Glutamatergic neuron (in vitro differentiated cells): ENCODE data around the gene HOXD8. TPM values are rescaled to one million over a fixed set of nuclear protein-coding genes. Genes with fewer than 3 reads are reported as not detected.

ENCODE experiments used
- DNase-seq: peaks from one replicate; pipeline ENCODE4 v3.0.0; 2022
- H3K27ac Mint-ChIP-seq: one replicate; pipeline ENCODE4 v1.8.0; 2020; ENCODE audit warnings: mild to moderate bottlenecking, mixed read lengths, inconsistent platforms; ENCODE audit not compliant: unreplicated experiment
- H3K27me3 Mint-ChIP-seq: one replicate; pipeline ENCODE4 v1.8.0; 2020; ENCODE audit warnings: mild to moderate bottlenecking, moderate library complexity, mixed read lengths, inconsistent platforms; ENCODE audit not compliant: unreplicated experiment
- H3K36me3 Mint-ChIP-seq: one replicate; pipeline ENCODE4 v1.8.0; 2020; ENCODE audit warnings: mild to moderate bottlenecking, mixed read lengths, inconsistent platforms; ENCODE audit not compliant: unreplicated experiment
- H3K4me1 Mint-ChIP-seq: one replicate; pipeline ENCODE4 v1.8.0; 2020; ENCODE audit warnings: mild to moderate bottlenecking, low read depth, mixed read lengths, inconsistent platforms; ENCODE audit not compliant: unreplicated experiment
- H3K4me3 Mint-ChIP-seq: one replicate; pipeline ENCODE4 v1.8.0; 2020; ENCODE audit warnings: mild to moderate bottlenecking, mixed read lengths, inconsistent platforms; ENCODE audit not compliant: unreplicated experiment
- H3K9me3 Mint-ChIP-seq: one replicate; pipeline ENCODE4 v1.8.0; 2020; ENCODE audit warnings: mild to moderate bottlenecking, moderate library complexity, mixed read lengths, inconsistent platforms; ENCODE audit not compliant: unreplicated experiment
- CTCF ChIP-seq: fragments of 200-600 bp; sonication (generic); IDR thresholded peaks from one replicate; pipeline ENCODE4 v1.5.0; 2021; ENCODE audit not compliant: partially characterized antibody, unreplicated experiment
- total RNA-seq: library from RNA; stranded (reverse); fragmentation: NEBNext Ultra II Directional; extraction: Animal tissue kit (Norgen Biotek cat#: 25700); gene quantifications from one replicate; pipeline ENCODE4 v1.2.1, GENCODE V29; 2021; ENCODE audit not compliant: unreplicated experiment

HOXD8 gene
- total RNA-seq, 1 donor from 2014 or later: 0.27 TPM

- no peak overlapping the region for H3K27ac Mint-ChIP-seq
- H3K4me3 Mint-ChIP-seq: no peak overlapping the region
- peaks cover 36% of the 10 kb centered on the region for H3K27me3 Mint-ChIP-seq
- H3K9me3 Mint-ChIP-seq: peaks cover 8% of the 10 kb centered on the region
- H3K36me3 Mint-ChIP-seq: peaks cover 5% of the 10 kb centered on the region
- no peak for TF ChIP-seq CTCF
- no peak for DNase-seq
- H3K4me1 Mint-ChIP-seq: no peaks in the 10 kb centered on the region
These were observed 37.9 kb downstream of the HOXD8 start for GRCh38 chr2:176167398-176167797.

GRCh38 chr2:176169181-176169580 is 39.7 kb downstream of the HOXD8 start:
- peaks cover 11% of the 10 kb centered on the region for H3K9me3 Mint-ChIP-seq
- peaks cover 7% of the 10 kb centered on the region for H3K36me3 Mint-ChIP-seq
- no peak for DNase-seq
- no peak for TF ChIP-seq CTCF
- no peak overlapping the region for H3K27ac Mint-ChIP-seq
- H3K27me3 Mint-ChIP-seq: peaks cover 40% of the 10 kb centered on the region
- H3K4me3 Mint-ChIP-seq: no peak overlapping the region
- H3K4me1 Mint-ChIP-seq: peaks cover 4% of the 10 kb centered on the region

GRCh38 chr2:176169711-176170110 is 40.2 kb downstream of the HOXD8 start:
- no peak for DNase-seq
- Mint-ChIP-seq H3K4me3 (no peak overlapping the region), H3K36me3 (peaks cover 5% of the 10 kb centered on the region), H3K9me3 (peaks cover 11% of the 10 kb centered on the region), H3K27ac (no peak overlapping the region), H3K27me3 (peaks cover 37% of the 10 kb centered on the region), H3K4me1 (peaks cover 7% of the 10 kb centered on the region)
- no peak for TF ChIP-seq CTCF

- Mint-ChIP-seq H3K9me3 (peaks cover 11% of the 10 kb centered on the region), H3K4me3 (no peak overlapping the region)
These were observed 41.2 kb downstream of the HOXD8 start for GRCh38 chr2:176170602-176171305.

More at GRCh38 chr2:176170602-176171305, 41.2 kb downstream of the HOXD8 start:
- no peak overlapping the region for H3K27ac Mint-ChIP-seq
- H3K27me3 Mint-ChIP-seq: peaks cover 40% of the 10 kb centered on the region
- DNase-seq: no peak
- TF ChIP-seq CTCF: no peak
- H3K36me3 Mint-ChIP-seq: peaks cover 5% of the 10 kb centered on the region
- peaks cover 12% of the 10 kb centered on the region for H3K4me1 Mint-ChIP-seq
